C4-2B (cell line): ENCODE measurements around the gene TCF7L1.

Experiments used
- CTCF ChIP-seq: fragments of 450-650 bp; conservative IDR thresholded peaks from 2 replicates; pipeline ENCODE4 v1.5.1; 2017; ENCODE audit warnings: mild to moderate bottlenecking
- ZFX ChIP-seq: fragments of 450-650 bp; IDR thresholded peaks from 2 replicates; pipeline ENCODE4 v1.6.1; 2017

- TF ChIP-seq CTCF (no peak), ZFX (no peak)
Observed at GRCh38 chr2:85216927-85217326, 83.7 kb downstream of the TCF7L1 start.
